HepG2 (cell line): ENCODE data around the gene DHX8. TPM values are rescaled to one million over a fixed set of nuclear protein-coding genes. Genes with fewer than 3 reads are reported as not detected.
A peak's percentile ranks its signal among the peaks of the same experiment; 100 is the strongest.

ENCODE experiments used
- ATAD3A ChIP-seq: sonication (generic); formaldehyde crosslinking; IDR thresholded peaks from 2 replicates; pipeline ENCODE4 v1.4.0; 2020; ENCODE audit warnings: missing genetic modification reagents
- ATF7-NPFF ChIP-seq: sonication (generic); formaldehyde crosslinking; IDR thresholded peaks from 2 replicates; pipeline ENCODE4 v1.8.1; 2023; ENCODE audit warnings: mild to moderate bottlenecking, low read depth, missing genetic modification reagents, moderate library complexity
- GFI1 ChIP-seq: sonication (generic); formaldehyde crosslinking; IDR thresholded peaks from 2 replicates; pipeline ENCODE4 v1.5.0; 2020; ENCODE audit warnings: missing genetic modification reagents, mild to moderate bottlenecking, borderline replicate concordance
- HIVEP1 ChIP-seq: sonication (generic); formaldehyde crosslinking; IDR thresholded peaks from 2 replicates; pipeline ENCODE4 v1.4.0; 2020; ENCODE audit warnings: mild to moderate bottlenecking, missing genetic modification reagents
- NBN ChIP-seq: fragments of 450-650 bp; conservative IDR thresholded peaks from 2 replicates; pipeline ENCODE4 v1.6.1; 2017
- NFKB2 ChIP-seq: sonication (generic); formaldehyde crosslinking; IDR thresholded peaks from 2 replicates; pipeline ENCODE4 v1.4.0; 2020; ENCODE audit warnings: missing genetic modification reagents, borderline replicate concordance
- POLR2AphosphoS2 ChIP-seq: IDR thresholded peaks from 2 replicates; pipeline ENCODE4 v1.6.1; 2011; ENCODE audit warnings: low read depth, low read length, improper control_type of control experiment
- POLR2G ChIP-seq: fragments of 200-400 bp; formaldehyde crosslinking; IDR thresholded peaks from 2 replicates; pipeline ENCODE4 v1.6.1; 2018; ENCODE audit warnings: mild to moderate bottlenecking, low read depth, low read length, moderate library complexity
- RBM22 ChIP-seq: fragments of 200-400 bp; formaldehyde crosslinking; optimal IDR thresholded peaks from 2 replicates; pipeline ENCODE3; 2017; ENCODE audit warnings: mild to moderate bottlenecking, low read length, moderate library complexity
- SAP130 ChIP-seq: IDR thresholded peaks from 2 replicates; pipeline ENCODE4 v1.6.1; 2016; ENCODE audit warnings: low read depth
- SOX6 ChIP-seq, 2 experiments: fragments of 450-650 bp in 1 of 2; sonication (generic) in 1 of 2; formaldehyde crosslinking in 1 of 2; IDR thresholded peaks; 2 replicates each; pipeline versions ENCODE4 v1.4.0 to v1.6.1; 2017 to 2020; ENCODE audit warnings: antibody characterized with exemption in 1 of 2, mild to moderate bottlenecking in 1 of 2, missing genetic modification reagents in 1 of 2
- SP4 ChIP-seq: sonication (generic); formaldehyde crosslinking; IDR thresholded peaks from 2 replicates; pipeline ENCODE4 v1.8.1; 2023; ENCODE audit warnings: mild to moderate bottlenecking, missing genetic modification reagents
- TBL1XR1 ChIP-seq: fragments of 150-350 bp; IDR thresholded peaks from 2 replicates; pipeline ENCODE4 v1.6.1; 2014; ENCODE audit warnings: borderline replicate concordance, low read length; ENCODE audit not compliant: partially characterized antibody
- TCF12 ChIP-seq, 2 experiments: fragments of 450-650 bp in 1 of 2; sonication (generic) in 1 of 2; formaldehyde crosslinking in 1 of 2; IDR thresholded peaks; 2 replicates each; pipeline versions ENCODE4 v1.6.1 to v1.8.0; 2017 to 2022; ENCODE audit warnings: antibody characterized with exemption in 1 of 2, mild to moderate bottlenecking in 1 of 2, missing genetic modification reagents in 1 of 2, moderate library complexity in 1 of 2
- TEAD3 ChIP-seq: optimal IDR thresholded peaks from 2 replicates; pipeline ENCODE3; 2016; ENCODE audit warnings: borderline replicate concordance
- THAP8 ChIP-seq: sonication (generic); formaldehyde crosslinking; IDR thresholded peaks from 2 replicates; pipeline ENCODE4 v1.5.1; 2020; ENCODE audit warnings: missing genetic modification reagents, mild to moderate bottlenecking, borderline replicate concordance
- ZNF572 ChIP-seq: sonication (generic); formaldehyde crosslinking; IDR thresholded peaks from 2 replicates; pipeline ENCODE4 v1.5.1; 2020; ENCODE audit warnings: mild to moderate bottlenecking, missing genetic modification reagents
- ZSCAN25 ChIP-seq: sonication (generic); formaldehyde crosslinking; IDR thresholded peaks from 2 replicates; pipeline ENCODE4 v1.8.0; 2022; ENCODE audit warnings: mild to moderate bottlenecking, missing genetic modification reagents
- polyA plus RNA-seq, 8 experiments: library from polyadenylated mRNA; depleted of rRNA in 3 of 8; stranded (reverse) in 7 of 8; unstranded in 1 of 8; fragments of >200 nt; fragmentation: Illumina TruSeq in 4 of 8; extraction: Trizol in 4 of 8; gene quantifications; 2 replicates each; pipeline versions ENCODE4 v1.2.1 to v1.2.3, GENCODE V29; 2011 to 2016; ENCODE audit warnings: low read depth in 4 of 8, missing spikeins in 1 of 8, mixed read lengths in 1 of 8; ENCODE audit not compliant: insufficient read depth in 1 of 8
- total RNA-seq, 5 experiments: library from RNA; depleted of rRNA; stranded (reverse); fragments of >200 nt; fragmentation: Illumina TruSeq; extraction: Trizol; gene quantifications; 2 replicates each; pipeline ENCODE4 v1.2.3, GENCODE V29; 2016; ENCODE audit warnings: low read depth in 1 of 5
- TF ChIP-seq, protein P1 (sequence below): IDR thresholded peaks from 2 replicates; pipeline ENCODE4 v1.6.1; 2016; ENCODE audit warnings: missing biosample characterization, missing genetic modification reagents, low read depth
- TF ChIP-seq, protein P2 (sequence below): sonication (generic); formaldehyde crosslinking; conservative IDR thresholded peaks from 2 replicates; pipeline ENCODE4 v1.8.0; 2022; ENCODE audit warnings: mild to moderate bottlenecking, moderate library complexity, missing genetic modification reagents
- TF ChIP-seq, protein P3 (sequence below): sonication (generic); formaldehyde crosslinking; conservative IDR thresholded peaks from 2 replicates; pipeline ENCODE4 v1.5.0; 2020; ENCODE audit warnings: missing genetic modification reagents
- TF ChIP-seq, protein P4 (sequence below): sonication (generic); formaldehyde crosslinking; IDR thresholded peaks from 2 replicates; pipeline ENCODE4 v1.5.0; 2020; ENCODE audit warnings: missing genetic modification reagents

The DHX8 gene
- total and polyA plus RNA-seq, 2 of the 13 experiments (the other 11 are each of a cell fraction or from before 2014, with no cell fraction given): 24.8 to 48.9 TPM

DNA sequence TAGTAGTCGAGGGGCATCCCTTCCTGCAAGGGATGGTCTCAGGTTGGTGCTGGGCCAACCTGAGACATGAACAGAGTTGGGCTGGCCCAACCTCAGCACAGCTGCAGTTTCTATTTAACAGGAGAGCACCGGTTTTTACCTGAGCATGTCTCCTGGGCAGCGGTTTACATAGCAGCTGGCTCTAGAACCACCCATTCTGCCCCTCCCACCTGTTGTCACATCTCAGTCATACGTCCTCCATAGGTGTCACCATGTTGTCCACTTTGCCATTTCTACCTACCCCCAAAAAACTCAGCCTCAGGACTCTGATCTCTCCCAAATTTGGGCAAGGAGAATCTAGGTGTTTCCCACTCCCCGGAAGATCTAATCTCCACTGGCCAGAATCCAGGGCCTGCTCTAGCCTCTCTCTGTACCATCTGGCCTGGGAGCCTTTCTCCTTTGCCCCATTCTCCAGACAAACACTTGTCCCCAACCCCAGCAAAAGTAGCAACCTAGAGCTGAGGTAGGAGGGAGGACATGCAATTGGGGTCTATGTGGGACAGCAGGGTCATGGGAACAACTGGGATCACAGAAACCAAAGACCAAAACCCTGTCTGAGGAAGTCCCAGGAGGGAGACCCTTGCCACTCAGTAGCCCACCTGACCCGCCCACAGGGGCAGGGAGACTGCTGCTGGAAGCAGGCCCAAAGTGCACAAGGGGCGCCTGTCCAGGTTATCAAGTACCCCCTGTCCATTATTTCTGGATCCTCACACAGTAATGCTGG lies 43.3 kb downstream of the DHX8 start (continued):
- TF ChIP-seq, protein P1, sequence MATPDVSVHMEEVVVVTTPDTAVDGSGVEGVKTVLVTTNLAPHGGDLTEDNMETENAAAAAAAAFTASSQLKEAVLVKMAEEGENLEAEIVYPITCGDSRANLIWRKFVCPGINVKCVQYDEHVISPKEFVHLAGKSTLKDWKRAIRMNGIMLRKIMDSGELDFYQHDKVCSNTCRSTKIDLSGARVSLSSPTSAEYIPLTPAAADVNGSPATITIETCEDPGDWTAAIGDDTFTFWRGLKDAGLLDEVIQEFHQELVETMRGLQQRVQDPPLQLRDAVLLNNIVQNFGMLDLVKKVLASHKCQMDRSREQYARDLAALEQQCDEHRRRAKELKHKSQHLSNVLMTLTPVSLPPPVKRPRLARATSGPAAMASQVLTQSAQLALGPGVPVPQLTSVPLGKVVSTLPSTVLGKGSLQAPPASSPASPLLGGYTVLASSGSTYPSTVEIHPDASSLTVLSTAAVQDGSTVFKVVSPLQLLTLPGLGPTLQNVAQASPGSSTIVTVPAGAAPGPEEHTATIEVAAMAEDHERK (CRISPR knock-in tag): no peak
- TF ChIP-seq GFI1 (CRISPR knock-in tag) (peak; percentile 12; the same call in 1 of the 2 replicates), POLR2AphosphoS2 (peak; percentile 79), ATAD3A (no peak), SAP130 (CRISPR knock-in tag) (0 out of 2 replicates have a peak, but pooled peaks have one; percentile 24), TEAD3 (CRISPR knock-in tag) (no peak), ATF7-NPFF (CRISPR knock-in tag) (peak; percentile 73), ZNF572 (0 out of 2 replicates have a peak, but pooled peaks have one; percentile 46), ZSCAN25 (CRISPR knock-in tag) (no peak), TBL1XR1 (no peak), HIVEP1 (CRISPR knock-in tag) (peak; percentile 31; the same call in 1 of the 2 replicates), THAP8 (no peak), RBM22 (peak; percentile 96), TCF12 (IDR thresholded peaks at IDR 0.05) (no peak), TCF12 (CRISPR knock-in tag; IDR thresholded peaks at IDR 0.05) (peak; percentile 50; the same call in 1 of the 2 replicates), SP4 (CRISPR knock-in tag) (peak; percentile 54; the same call in 1 of the 2 replicates), SOX6 (IDR thresholded peaks at IDR 0.05) (no peak), SOX6 (CRISPR knock-in tag; IDR thresholded peaks at IDR 0.05) (0 out of 2 replicates have a peak, but pooled peaks have one; percentile 17), POLR2G (peak; percentile 76), NFKB2 (CRISPR knock-in tag) (0 out of 2 replicates have a peak, but pooled peaks have one; percentile 30), NBN (no peak)
- TF ChIP-seq, protein P2, sequence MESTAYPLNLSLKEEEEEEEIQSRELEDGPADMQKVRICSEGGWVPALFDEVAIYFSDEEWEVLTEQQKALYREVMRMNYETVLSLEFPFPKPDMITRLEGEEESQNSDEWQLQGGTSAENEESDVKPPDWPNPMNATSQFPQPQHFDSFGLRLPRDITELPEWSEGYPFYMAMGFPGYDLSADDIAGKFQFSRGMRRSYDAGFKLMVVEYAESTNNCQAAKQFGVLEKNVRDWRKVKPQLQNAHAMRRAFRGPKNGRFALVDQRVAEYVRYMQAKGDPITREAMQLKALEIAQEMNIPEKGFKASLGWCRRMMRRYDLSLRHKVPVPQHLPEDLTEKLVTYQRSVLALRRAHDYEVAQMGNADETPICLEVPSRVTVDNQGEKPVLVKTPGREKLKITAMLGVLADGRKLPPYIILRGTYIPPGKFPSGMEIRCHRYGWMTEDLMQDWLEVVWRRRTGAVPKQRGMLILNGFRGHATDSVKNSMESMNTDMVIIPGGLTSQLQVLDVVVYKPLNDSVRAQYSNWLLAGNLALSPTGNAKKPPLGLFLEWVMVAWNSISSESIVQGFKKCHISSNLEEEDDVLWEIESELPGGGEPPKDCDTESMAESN (CRISPR knock-in tag): peak; percentile 64; the same call in 1 of the 2 replicates
- TF ChIP-seq, protein P3, sequence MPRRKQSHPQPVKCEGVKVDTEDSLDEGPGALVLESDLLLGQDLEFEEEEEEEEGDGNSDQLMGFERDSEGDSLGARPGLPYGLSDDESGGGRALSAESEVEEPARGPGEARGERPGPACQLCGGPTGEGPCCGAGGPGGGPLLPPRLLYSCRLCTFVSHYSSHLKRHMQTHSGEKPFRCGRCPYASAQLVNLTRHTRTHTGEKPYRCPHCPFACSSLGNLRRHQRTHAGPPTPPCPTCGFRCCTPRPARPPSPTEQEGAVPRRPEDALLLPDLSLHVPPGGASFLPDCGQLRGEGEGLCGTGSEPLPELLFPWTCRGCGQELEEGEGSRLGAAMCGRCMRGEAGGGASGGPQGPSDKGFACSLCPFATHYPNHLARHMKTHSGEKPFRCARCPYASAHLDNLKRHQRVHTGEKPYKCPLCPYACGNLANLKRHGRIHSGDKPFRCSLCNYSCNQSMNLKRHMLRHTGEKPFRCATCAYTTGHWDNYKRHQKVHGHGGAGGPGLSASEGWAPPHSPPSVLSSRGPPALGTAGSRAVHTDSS (CRISPR knock-in tag): 0 out of 2 replicates have a peak, but pooled peaks have one; percentile 83
- TF ChIP-seq, protein P4, sequence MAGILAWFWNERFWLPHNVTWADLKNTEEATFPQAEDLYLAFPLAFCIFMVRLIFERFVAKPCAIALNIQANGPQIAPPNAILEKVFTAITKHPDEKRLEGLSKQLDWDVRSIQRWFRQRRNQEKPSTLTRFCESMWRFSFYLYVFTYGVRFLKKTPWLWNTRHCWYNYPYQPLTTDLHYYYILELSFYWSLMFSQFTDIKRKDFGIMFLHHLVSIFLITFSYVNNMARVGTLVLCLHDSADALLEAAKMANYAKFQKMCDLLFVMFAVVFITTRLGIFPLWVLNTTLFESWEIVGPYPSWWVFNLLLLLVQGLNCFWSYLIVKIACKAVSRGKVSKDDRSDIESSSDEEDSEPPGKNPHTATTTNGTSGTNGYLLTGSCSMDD (CRISPR knock-in tag): no peak
